Sigmoid colon (tissue), 7 donors: Measurements from ENCODE around the gene UBE2H. TPM values are rescaled to one million over a fixed set of nuclear protein-coding genes. Genes with fewer than 3 reads are reported as not detected.
"Not testable (repeated sequence)": the region's sequence is repeated elsewhere in the genome, so short reads cannot be mapped to it uniquely, and the experiment has no call there.

ENCODE experiments used
- DNase-seq: peaks from one replicate; pipeline ENCODE4 v3.0.0-alpha.2; 2019
- H3K27ac ChIP-seq, 4 donors: fragments of 200-600 bp; sonication (generic); one replicate each; pipeline ENCODE4 v1.5.1; 2016 to 2019; ENCODE audit warnings: mild to moderate bottlenecking in 1 of 4
- H3K27me3 ChIP-seq, 3 donors: fragments of 200-600 bp; sonication (generic); one replicate each; pipeline ENCODE4 v1.5.1; 2019; ENCODE audit warnings: mild to moderate bottlenecking in 1 of 3
- H3K36me3 ChIP-seq, 4 donors: fragments of 200-600 bp; sonication (generic); one replicate each; pipeline ENCODE4 v1.5.1; 2016 to 2019
- H3K4me1 ChIP-seq, 4 donors: fragments of 200-600 bp; sonication (generic); one replicate each; pipeline ENCODE4 v1.5.1; 2017 to 2019
- H3K4me3 ChIP-seq, 4 donors: fragments of 200-600 bp; sonication (generic); one replicate each; pipeline ENCODE4 v1.5.1; 2017 to 2019; ENCODE audit warnings: mild to moderate bottlenecking in 2 of 4, moderate library complexity in 1 of 4
- H3K9me3 ChIP-seq, 4 donors: fragments of 200-600 bp in 3 of 4; sonication (generic) in 3 of 4; one replicate each; pipeline versions ENCODE4 v1.5.1 to v1.6.1; 2013 to 2019
- CTCF ChIP-seq, 4 experiments: fragments of 450-650 bp in 3 of 4; fragments of 200-600 bp in 1 of 4; IDR thresholded peaks; one replicate each; pipeline ENCODE4 v1.5.1; 2016 to 2019; ENCODE audit warnings: antibody characterized with exemption in 4 of 4, mild to moderate bottlenecking in 3 of 4, moderate library complexity in 2 of 4
- EP300 ChIP-seq, 4 donors: sonication (generic); formaldehyde crosslinking; IDR thresholded peaks; one replicate each; pipeline ENCODE4 v1.6.1; 2017; ENCODE audit warnings: antibody characterized with exemption in 4 of 4
- POLR2A ChIP-seq, 2 donors: fragments of 450-650 bp; IDR thresholded peaks; one replicate each; pipeline ENCODE4 v1.6.1; 2016; ENCODE audit warnings: antibody characterized with exemption in 2 of 2, mild to moderate bottlenecking in 2 of 2, moderate library complexity in 2 of 2
- POLR2AphosphoS5 ChIP-seq, 4 donors: sonication (generic); formaldehyde crosslinking; IDR thresholded peaks; one replicate each; pipeline ENCODE4 v1.6.1; 2017; ENCODE audit warnings: antibody characterized with exemption in 4 of 4
- WGBS, 2 donors: extraction: QIAGEN DNeasy Blood & Tissue Kit; methylation state at CpG; one replicate each; pipeline ENCODE4 v1.1.7; 2013; 5-methylcytosine and 5-hydroxymethylcytosine counted together
- intact Hi-C: fragments of 100-400 bp; cut with DNase I; formaldehyde crosslinking; loops from one replicate; pipeline ENCODE4 v1.15.1; 2023
- polyA plus RNA-seq, 3 donors: library from polyadenylated mRNA; stranded (reverse); fragments of 200-250 nt; gene quantifications; one replicate each; pipeline ENCODE4 v1.2.3, GENCODE V29; 2013
- total RNA-seq, 4 donors: library from RNA; depleted of rRNA; stranded (reverse); fragments of >200 nt; gene quantifications; one replicate each; pipeline ENCODE4 v1.1.0, GENCODE V29; 2016
- donor health status: healthy with polysubstance abuse.
- donor health status: Bipolar disorder and iron deficiency.
- donor health status: healthy.

UBE2H gene
- total and polyA plus RNA-seq, 7 donors, result 20.4 to 99.7 (median 68.8) TPM

- Histone ChIP-seq H3K4me3 (no peak overlapping the region), H3K4me1 (peaks cover 0 to 50% (median 40%) of the 10 kb centered on the region in 4 donors), H3K27me3 (no peaks in the 10 kb centered on the region), H3K36me3 (peaks cover 0 to 14% (median 3%) of the 10 kb centered on the region in 4 donors), H3K27ac (peak overlapping the region in 2 of 4 donors; percentile 72 to 81), H3K9me3 (no peaks in the 10 kb centered on the region)
- TF ChIP-seq POLR2AphosphoS5 (IDR thresholded peaks at IDR 0.05), result no peak
- TF ChIP-seq POLR2A (IDR thresholded peaks at IDR 0.05), result no peak
- TF ChIP-seq EP300 (IDR thresholded peaks at IDR 0.05), result no peak
- no peak for TF ChIP-seq CTCF (IDR thresholded peaks at IDR 0.05)
- intact Hi-C loops, result loop anchor here (5.0 to 10.0 kb wide), 2 partner anchors 217 to 464 kb away; partner anchors contain the start of gene NRF1
- DNase-seq, result no peak
- WGBS, 2 donors, result 87 to 89% methylated on average over 12 of the region's 12 CpGs
Measured at GRCh38 chr7:129828989-129829736, 123.6 kb downstream of the UBE2H start.

GRCh38 chr7:129828078-129828762, 124.5 kb downstream of the UBE2H start:
- Histone ChIP-seq H3K27ac (no peak overlapping the region), H3K9me3 (no peaks in the 10 kb centered on the region), H3K27me3 (no peaks in the 10 kb centered on the region), H3K4me1 (peaks cover 0 to 50% (median 40%) of the 10 kb centered on the region in 4 donors), H3K4me3 (no peak overlapping the region), H3K36me3 (peaks cover 0 to 5% (median 0%) of the 10 kb centered on the region in 4 donors)
- no peak for TF ChIP-seq POLR2AphosphoS5 (IDR thresholded peaks at IDR 0.05)
- TF ChIP-seq CTCF (IDR thresholded peaks at IDR 0.05), result no peak
- no peak for TF ChIP-seq EP300 (IDR thresholded peaks at IDR 0.05)
- no peak for TF ChIP-seq POLR2A (IDR thresholded peaks at IDR 0.05)
- intact Hi-C loops, result loop anchor here (5.0 to 10.0 kb wide), 2 partner anchors 216 to 463 kb away; partner anchors contain the start of gene NRF1
- no peak for DNase-seq
- 92 to 94% methylated on average over 18 of the region's 18 CpGs for WGBS, 2 donors

- TF ChIP-seq EP300 (IDR thresholded peaks at IDR 0.05) (no peak), POLR2AphosphoS5 (IDR thresholded peaks at IDR 0.05) (peak in 2 of 4 donors; percentile 18 to 33), CTCF (IDR thresholded peaks at IDR 0.05) (no peak)
- WGBS, 2 donors, result 89 to 93% methylated on average over 9 of the region's 9 CpGs
- peaks cover 0 to 50% (median 40%) of the 10 kb centered on the region in 4 donors for H3K4me1 ChIP-seq
Measured at GRCh38 chr7:129827467-129827990, 125.2 kb downstream of the UBE2H start.

GRCh38 chr7:129826895-129827294, 125.9 kb downstream of the UBE2H start:
- H3K36me3 ChIP-seq, H3K4me3 ChIP-seq, DNase-seq, H3K9me3 ChIP-seq, H3K27ac ChIP-seq, H3K27me3 ChIP-seq: not testable (repeated sequence)
- intact Hi-C loops, result loop anchor here (5.0 to 10.0 kb wide), 2 partner anchors 215 to 462 kb away; partner anchors contain the start of gene NRF1
- peaks cover 0 to 43% (median 36%) of the 10 kb centered on the region in 4 donors for H3K4me1 ChIP-seq
- 75 to 84% methylated on average over 10 of the region's 10 CpGs for WGBS, 2 donors

More at GRCh38 chr7:129827467-129827990, 125.2 kb downstream of the UBE2H start:
- Histone ChIP-seq H3K4me3 (no peak overlapping the region), H3K27me3 (no peaks in the 10 kb centered on the region), H3K36me3 (no peaks in the 10 kb centered on the region), H3K9me3 (no peaks in the 10 kb centered on the region), H3K27ac (no peak overlapping the region)
- no peak for DNase-seq
- intact Hi-C loops, result loop anchor here (5.0 to 10.0 kb wide), 2 partner anchors 215 to 463 kb away; partner anchors contain the start of gene NRF1
